ENCODE data around the gene JPH2. TPM values are rescaled to one million over a fixed set of nuclear protein-coding genes. Genes with fewer than 3 reads are reported as not detected.

JPH2 gene
- total and polyA plus RNA-seq, 4 donors, result 0.09 to 1.3 (median 0.17) TPM; not detected in 1

- no peak for DNase-seq (ENCODE audit: low spot score)
- no peak overlapping the region for H3K27ac ChIP-seq (ENCODE audit: low read depth in 1 of 2, low read length in 2 of 2)
- no peak overlapping the region for H3K9ac ChIP-seq (ENCODE audit: low read depth in 1 of 2, low read length in 2 of 2)
- no peaks in the 10 kb centered on the region for H3K36me3 ChIP-seq (ENCODE audit: control insufficient read depth in 4 of 4, insufficient read depth in 3 of 4, low read depth in 1 of 4, low read length in 3 of 4)
- H3K4me1 ChIP-seq (ENCODE audit: control insufficient read depth in 4 of 4, insufficient read depth in 4 of 4, low read length in 3 of 4), result no peaks in the 10 kb centered on the region
- TF ChIP-seq GABPA (IDR thresholded peaks at IDR 0.05 in 1 of 2, conservative IDR thresholded peaks at IDR 0.05 in 1 of 2) (no peak), RXRA (IDR thresholded peaks at IDR 0.05) (no peak), CTCF (IDR thresholded peaks at IDR 0.05; ENCODE audit: low read depth, low read length, missing input control) (no peak), RAD21 (IDR thresholded peaks at IDR 0.05) (no peak), EGR1 (IDR thresholded peaks at IDR 0.05; ENCODE audit: low read depth in 2 of 2) (no peak), JUND (IDR thresholded peaks at IDR 0.05) (no peak), HNF4A (conservative IDR thresholded peaks at IDR 0.05) (no peak), SP1 (IDR thresholded peaks at IDR 0.05) (no peak), REST (IDR thresholded peaks at IDR 0.05) (no peak), YY1 (IDR thresholded peaks at IDR 0.05) (no peak), HNF4G (IDR thresholded peaks at IDR 0.05) (no peak), ZBTB33 (IDR thresholded peaks at IDR 0.05) (no peak), FOXA1 (IDR thresholded peaks at IDR 0.05) (no peak), MAX (IDR thresholded peaks at IDR 0.05) (no peak), ATF3 (IDR thresholded peaks at IDR 0.05) (no peak)
- peaks cover 0 to 2% (median 0%) of the 10 kb centered on the region in 4 donors for H3K9me3 ChIP-seq (ENCODE audit: control insufficient read depth in 4 of 4, low read length in 3 of 4)
- H3K4me3 ChIP-seq (ENCODE audit: low read depth in 1 of 3, low read length in 3 of 3), result no peak overlapping the region
- H3K27me3 ChIP-seq (ENCODE audit: control insufficient read depth in 4 of 4, insufficient read depth in 4 of 4, low read length in 3 of 4), result peaks cover 0 to 3% (median 1%) of the 10 kb centered on the region in 4 donors
- 78% methylated on average over 5 of the region's 5 CpGs for WGBS
Measured at GRCh38 chr20:44173116-44173515, 13.9 kb downstream of the JPH2 start.

GRCh38 chr20:44172572-44172950 lies 14.4 kb downstream of the JPH2 start:
- 85% methylated on average over 2 of the region's 2 CpGs for WGBS
- Histone ChIP-seq H3K4me1 (ENCODE audit: control insufficient read depth in 4 of 4, insufficient read depth in 4 of 4, low read length in 3 of 4) (no peaks in the 10 kb centered on the region), H3K9me3 (ENCODE audit: control insufficient read depth in 4 of 4, low read length in 3 of 4) (peaks cover 0 to 2% (median 0%) of the 10 kb centered on the region in 4 donors), H3K27me3 (ENCODE audit: control insufficient read depth in 4 of 4, insufficient read depth in 4 of 4, low read length in 3 of 4) (peaks cover 0 to 3% (median 1%) of the 10 kb centered on the region in 4 donors), H3K4me3 (ENCODE audit: low read depth in 1 of 3, low read length in 3 of 3) (no peak overlapping the region), H3K36me3 (ENCODE audit: control insufficient read depth in 4 of 4, insufficient read depth in 3 of 4, low read depth in 1 of 4, low read length in 3 of 4) (no peaks in the 10 kb centered on the region), H3K27ac (ENCODE audit: low read depth in 1 of 2, low read length in 2 of 2) (no peak overlapping the region), H3K9ac (ENCODE audit: low read depth in 1 of 2, low read length in 2 of 2) (no peak overlapping the region)
- DNase-seq (ENCODE audit: low spot score), result no peak
- TF ChIP-seq MAX (IDR thresholded peaks at IDR 0.05) (no peak), FOXA2 (IDR thresholded peaks at IDR 0.05) (no peak), FOXA1 (IDR thresholded peaks at IDR 0.05) (no peak), HNF4A (conservative IDR thresholded peaks at IDR 0.05) (no peak), RXRA (IDR thresholded peaks at IDR 0.05) (no peak), RAD21 (IDR thresholded peaks at IDR 0.05) (no peak), SP1 (IDR thresholded peaks at IDR 0.05) (no peak), TAF1 (conservative IDR thresholded peaks at IDR 0.05) (no peak), NR2F2 (IDR thresholded peaks at IDR 0.05) (no peak), JUND (IDR thresholded peaks at IDR 0.05) (no peak), GABPA (IDR thresholded peaks at IDR 0.05 in 1 of 2, conservative IDR thresholded peaks at IDR 0.05 in 1 of 2) (no peak), YY1 (IDR thresholded peaks at IDR 0.05) (no peak), REST (IDR thresholded peaks at IDR 0.05) (no peak)
